PC-3 (cell line): ENCODE results near the gene ST3GAL4. TPM values are rescaled to one million over a fixed set of nuclear protein-coding genes. Genes with fewer than 3 reads are reported as not detected.
"Not testable (repeated sequence)": the region's sequence is repeated elsewhere in the genome, so short reads cannot be mapped to it uniquely, and the experiment has no call there.

Source experiments
- ATAC-seq: fragments of 200-7000 bp; cut with Tn5 transposase; 2 replicates; pipeline ENCODE4 v1.9.1; 2020; ENCODE audit warnings: mild to moderate bottlenecking, moderate library complexity
- BruUV-seq: library from RNA; stranded (reverse); fragments of 400-500 nt; replicated peaks from 2 replicates; lab custom pipeline; 2021; lab: Mats Ljungman, UMichigan
- CTCF ChIA-PET: fragments of 300-600 bp; sonication (Branson Sonifier 250); formaldehyde crosslinking; loops from one replicate; lab custom pipeline; 2022; ENCODE audit warnings: antibody characterized with exemption; lab: Charles Lee
- POLR2A ChIA-PET: fragments of 300-600 bp; sonication (Branson Sonifier 250); formaldehyde crosslinking; loops from one replicate; lab custom pipeline; 2022; ENCODE audit warnings: antibody characterized with exemption; ENCODE audit not compliant: unreplicated experiment; lab: Charles Lee
- DNase-seq: peaks from one replicate; pipeline ENCODE4 v3.0.0-alpha.2; 2015
- H2AFZ ChIP-seq: fragments of 300-600 bp; sonication (generic); 2 replicates; pipeline ENCODE4 v1.6.0; 2016; ENCODE audit warnings: antibody characterized with exemption, low read length
- H3F3A ChIP-seq: fragments of 300-600 bp; sonication (generic); one replicate; pipeline ENCODE4 v1.6.0; 2017; ENCODE audit warnings: antibody characterized with exemption, low read length, control low read depth, mild to moderate bottlenecking; ENCODE audit not compliant: unreplicated experiment
- H3K27ac ChIP-seq: fragments of 300-600 bp; sonication (generic); 2 replicates; pipeline ENCODE4 v1.5.1; 2016; ENCODE audit warnings: mild to moderate bottlenecking, low read length
- H3K27me3 ChIP-seq: fragments of 300-600 bp; sonication (generic); 2 replicates; pipeline ENCODE4 v1.6.1; 2016; ENCODE audit warnings: low read length, mixed read lengths
- H3K36me3 ChIP-seq: fragments of 300-600 bp; sonication (generic); 2 replicates; pipeline ENCODE4 v1.6.1; 2016; ENCODE audit warnings: low read depth, mixed run types, low read length, mixed read lengths
- H3K4me1 ChIP-seq: fragments of 300-600 bp; sonication (generic); 2 replicates; pipeline ENCODE4 v1.5.1; 2016; ENCODE audit warnings: low read length; ENCODE audit not compliant: insufficient read depth
- H3K4me2 ChIP-seq: fragments of 300-600 bp; sonication (generic); 2 replicates; pipeline ENCODE4 v1.6.0; 2016; ENCODE audit warnings: low read length
- H3K4me3 ChIP-seq: fragments of 300-600 bp; sonication (generic); 2 replicates; pipeline ENCODE4 v1.5.1; 2016; ENCODE audit warnings: mild to moderate bottlenecking, low read length, mixed read lengths
- H3K79me2 ChIP-seq: fragments of 300-600 bp; sonication (generic); 2 replicates; pipeline ENCODE4 v1.6.1; 2017; ENCODE audit warnings: low read length, mixed read lengths
- H3K9ac ChIP-seq: fragments of 300-600 bp; sonication (generic); 2 replicates; pipeline ENCODE4 v1.6.0; 2016; ENCODE audit warnings: mild to moderate bottlenecking, low read length
- H3K9me2 ChIP-seq: fragments of 300-600 bp; sonication (generic); replicated peaks from 2 replicates; pipeline ENCODE4 v1.6.1; 2016; ENCODE audit warnings: mixed run types, low read length, mixed read lengths
- H3K9me3 ChIP-seq: fragments of 300-600 bp; sonication (generic); 2 replicates; pipeline ENCODE4 v1.6.1; 2016; ENCODE audit warnings: low read length, mixed read lengths
- H4K20me1 ChIP-seq: fragments of 300-600 bp; sonication (generic); 2 replicates; pipeline ENCODE4 v1.6.1; 2016; ENCODE audit warnings: low read length, mixed read lengths
- EZH2 ChIP-seq: fragments of 300-600 bp; sonication (generic); IDR thresholded peaks from one replicate; pipeline ENCODE4 v1.6.1; 2017; ENCODE audit warnings: antibody characterized with exemption, mild to moderate bottlenecking, low read length; ENCODE audit not compliant: unreplicated experiment
- EZH2phosphoT487 ChIP-seq: fragments of 300-600 bp; sonication (generic); IDR thresholded peaks from 2 replicates; pipeline ENCODE4 v1.6.1; 2018; ENCODE audit warnings: mild to moderate bottlenecking, antibody characterized with exemption, low read length, borderline replicate concordance
- intact Hi-C: fragments of 100-400 bp; cut with micrococcal nuclease; formaldehyde crosslinking; loops from 2 replicates; pipeline ENCODE4 v1.9.0; 2023
- total RNA-seq: library from RNA; depleted of rRNA; stranded (reverse); fragments of >200 nt; gene quantifications from 2 replicates; pipeline ENCODE4 v1.2.3, GENCODE V29; 2014
- TF ChIP-seq, protein P1 (sequence below): fragments of 300-600 bp; sonication (generic); conservative IDR thresholded peaks from 2 replicates; pipeline ENCODE4 v1.5.1; 2017; ENCODE audit warnings: antibody characterized with exemption, low read depth, mild to moderate bottlenecking, low read length

The ST3GAL4 gene
- total RNA-seq, 1 experiment from 2014 or later: 126 TPM

DNA sequence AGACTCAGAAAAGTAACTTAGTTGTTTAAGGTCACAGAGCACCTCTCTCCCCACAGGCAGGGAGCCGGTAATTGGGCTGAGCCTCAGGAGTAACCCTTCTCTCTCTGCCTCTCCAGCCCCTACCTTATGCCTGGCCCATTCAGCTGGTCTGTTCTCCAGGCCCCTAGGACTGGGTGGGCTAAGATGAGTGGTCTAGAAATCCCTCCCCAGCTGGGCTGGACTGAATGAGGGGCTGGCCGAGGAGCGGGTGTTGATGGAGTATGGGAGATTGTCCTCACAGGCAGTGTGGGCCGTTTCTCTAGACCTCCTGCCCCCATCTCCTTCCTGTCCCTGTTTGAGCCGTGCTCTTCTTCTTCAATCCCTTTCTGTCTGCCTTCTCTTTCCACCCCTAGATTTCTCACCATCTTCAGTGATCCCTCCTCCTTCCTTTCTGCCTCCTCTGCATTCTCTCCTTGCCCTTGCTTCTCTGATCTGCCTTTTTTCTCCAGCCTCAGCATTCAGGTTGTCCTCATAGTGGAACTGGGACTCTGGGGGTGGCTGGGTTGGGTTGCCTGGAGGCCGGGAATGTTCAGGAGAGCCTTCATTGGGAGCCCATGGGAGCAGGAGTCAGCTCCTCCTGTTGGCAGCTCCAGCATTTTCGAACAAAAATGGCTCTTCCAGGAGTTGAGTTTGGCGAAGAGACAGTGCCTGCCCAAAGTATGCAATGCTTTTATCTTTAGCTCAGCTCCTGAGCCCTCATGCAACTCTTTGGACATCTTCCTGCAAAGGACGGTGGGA is 7.6 kb downstream of the ST3GAL4 start:
- Histone ChIP-seq H2AFZ (no peak overlapping the region), H3K9me2 (no peaks in the 10 kb centered on the region), H3K4me2 (no peak overlapping the region), H3K9ac (no peak overlapping the region), H3K4me1 (peaks cover 42% of the 10 kb centered on the region), H3K36me3 (peaks cover 4% of the 10 kb centered on the region), H3K9me3 (no peaks in the 10 kb centered on the region), H4K20me1 (no peaks in the 10 kb centered on the region), H3K27me3 (no peaks in the 10 kb centered on the region), H3K27ac (no peak overlapping the region), H3K4me3 (no peak overlapping the region), H3K79me2 (peaks cover 82% of the 10 kb centered on the region), H3F3A (no peaks in the 10 kb centered on the region)
- CTCF ChIA-PET: no interaction called here
- intact Hi-C loops: no loop called here
- BruUV-seq: no TSS peak
- DNase-seq (no peak), ATAC-seq (no peak)
- POLR2A ChIA-PET: no interaction called here
- no peak for TF ChIP-seq EZH2phosphoT487
- TF ChIP-seq, protein P1, sequence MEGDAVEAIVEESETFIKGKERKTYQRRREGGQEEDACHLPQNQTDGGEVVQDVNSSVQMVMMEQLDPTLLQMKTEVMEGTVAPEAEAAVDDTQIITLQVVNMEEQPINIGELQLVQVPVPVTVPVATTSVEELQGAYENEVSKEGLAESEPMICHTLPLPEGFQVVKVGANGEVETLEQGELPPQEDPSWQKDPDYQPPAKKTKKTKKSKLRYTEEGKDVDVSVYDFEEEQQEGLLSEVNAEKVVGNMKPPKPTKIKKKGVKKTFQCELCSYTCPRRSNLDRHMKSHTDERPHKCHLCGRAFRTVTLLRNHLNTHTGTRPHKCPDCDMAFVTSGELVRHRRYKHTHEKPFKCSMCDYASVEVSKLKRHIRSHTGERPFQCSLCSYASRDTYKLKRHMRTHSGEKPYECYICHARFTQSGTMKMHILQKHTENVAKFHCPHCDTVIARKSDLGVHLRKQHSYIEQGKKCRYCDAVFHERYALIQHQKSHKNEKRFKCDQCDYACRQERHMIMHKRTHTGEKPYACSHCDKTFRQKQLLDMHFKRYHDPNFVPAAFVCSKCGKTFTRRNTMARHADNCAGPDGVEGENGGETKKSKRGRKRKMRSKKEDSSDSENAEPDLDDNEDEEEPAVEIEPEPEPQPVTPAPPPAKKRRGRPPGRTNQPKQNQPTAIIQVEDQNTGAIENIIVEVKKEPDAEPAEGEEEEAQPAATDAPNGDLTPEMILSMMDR: no peak

DNA sequence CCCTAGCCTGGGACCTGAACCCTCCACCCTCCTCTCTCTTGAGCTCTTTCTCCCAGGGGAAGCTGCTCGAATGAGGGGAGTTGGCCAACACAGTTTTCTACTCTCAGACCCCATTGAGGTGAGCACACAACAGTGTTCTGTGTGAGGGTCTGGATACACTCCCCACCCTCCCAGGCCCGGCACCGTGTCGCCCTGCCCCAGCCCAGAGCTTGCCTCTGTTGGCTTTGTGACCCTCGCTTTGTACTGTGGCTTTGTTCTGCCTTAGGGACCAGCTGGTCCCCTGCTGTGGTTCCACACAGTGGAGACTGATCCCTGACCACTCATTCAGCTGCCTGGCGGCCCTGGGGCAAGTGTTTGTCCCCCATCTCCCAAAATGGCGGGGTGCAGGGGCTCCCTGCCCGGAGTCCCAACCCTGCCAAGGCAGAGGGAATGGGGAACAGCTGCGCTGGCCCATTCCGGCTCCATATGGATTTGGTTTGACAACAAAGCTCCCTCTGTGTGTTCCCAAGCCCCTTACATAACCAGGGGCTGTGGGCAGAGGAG is 8.3 kb downstream of the ST3GAL4 start:
- Histone ChIP-seq H3K36me3 (peaks cover 4% of the 10 kb centered on the region), H3K4me3 (no peak overlapping the region), H4K20me1 (no peaks in the 10 kb centered on the region), H3K9me3 (no peaks in the 10 kb centered on the region), H3K9ac (no peak overlapping the region), H3K4me2 (no peak overlapping the region), H3K9me2 (no peaks in the 10 kb centered on the region), H3F3A (no peaks in the 10 kb centered on the region), H3K27me3 (no peaks in the 10 kb centered on the region), H2AFZ (no peak overlapping the region), H3K4me1 (peaks cover 42% of the 10 kb centered on the region), H3K79me2 (peaks cover 82% of the 10 kb centered on the region), H3K27ac (no peak overlapping the region)
- ATAC-seq: no peak
- intact Hi-C loops: no loop called here
- ChIA-PET CTCF (no interaction called here), POLR2A (no interaction called here)
- TF ChIP-seq, protein P1: no peak
- no peak for TF ChIP-seq EZH2phosphoT487
- TF ChIP-seq EZH2: no peak
- no TSS peak for BruUV-seq
- DNase-seq: no peak

DNA sequence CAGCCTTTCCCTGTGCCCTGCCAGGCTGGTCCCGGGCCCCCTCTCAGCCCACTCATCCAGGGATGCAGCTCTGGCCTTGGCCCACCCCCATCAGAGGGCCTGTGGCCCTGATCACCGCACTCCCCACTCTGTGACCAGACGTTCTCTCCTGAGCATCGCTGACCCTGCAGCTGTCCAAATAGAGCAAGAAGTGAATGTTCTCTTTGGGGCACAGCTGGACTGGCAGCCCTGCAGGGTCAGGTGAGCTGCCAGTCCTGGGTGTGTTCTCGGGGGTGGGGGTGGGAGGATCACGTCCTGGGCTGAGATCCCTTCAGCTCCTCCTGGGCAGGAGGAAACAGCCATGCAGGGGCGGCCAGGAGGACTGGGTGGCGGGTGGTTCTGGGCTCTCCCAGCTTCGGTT is 9.2 kb downstream of the ST3GAL4 start:
- Histone ChIP-seq H3K79me2 (peaks cover 81% of the 10 kb centered on the region), H3K4me1 (peaks cover 35% of the 10 kb centered on the region)
- BruUV-seq, H3K9me2 ChIP-seq, H3K9ac ChIP-seq, H3K4me3 ChIP-seq, POLR2A ChIA-PET, H3K27ac ChIP-seq, H4K20me1 ChIP-seq, H3K9me3 ChIP-seq, H3K27me3 ChIP-seq, H3K36me3 ChIP-seq, DNase-seq, H3F3A ChIP-seq, CTCF ChIA-PET, H3K4me2 ChIP-seq, H2AFZ ChIP-seq: not testable (repeated sequence)
- intact Hi-C loops: loop anchor here (5.0 kb wide), 1 partner anchor 58 kb away; no protein-coding TSS in a partner anchor
- peak; percentile 9; the same call in 1 of the 2 replicates for ATAC-seq

DNA sequence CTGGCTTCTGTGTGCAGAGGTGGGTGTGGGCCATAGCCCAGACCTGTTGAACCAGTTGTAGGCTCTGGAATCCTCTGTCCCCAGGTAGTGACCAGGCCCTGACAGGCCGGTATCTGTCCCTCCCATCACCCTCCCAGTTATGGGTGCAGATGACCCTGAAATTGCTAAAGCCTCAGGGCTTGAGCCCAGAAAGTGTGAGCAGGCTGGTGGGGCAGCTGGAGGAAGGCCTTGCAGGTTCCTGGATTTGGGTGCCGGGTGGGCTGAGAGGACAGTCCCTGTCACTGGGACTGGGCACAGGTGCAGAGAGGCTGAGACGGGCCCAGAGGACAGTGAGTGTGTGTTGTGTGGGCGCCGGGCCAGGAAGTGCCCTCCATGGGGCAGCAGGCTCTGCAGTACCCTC is 10.0 kb downstream of the ST3GAL4 start:
- BruUV-seq, H3K36me3 ChIP-seq, H3K4me3 ChIP-seq, H3K27me3 ChIP-seq, H4K20me1 ChIP-seq, H3K9me3 ChIP-seq, H3K9me2 ChIP-seq, H3K9ac ChIP-seq, H2AFZ ChIP-seq, CTCF ChIA-PET, H3F3A ChIP-seq, POLR2A ChIA-PET: not testable (repeated sequence)
- DNase-seq: peak; percentile 48
- intact Hi-C loops: loop anchor here (5.0 kb wide), 1 partner anchor 57 kb away; no protein-coding TSS in a partner anchor
- peak; percentile 54 for ATAC-seq
- peak overlapping the region; percentile 21 for H3K27ac ChIP-seq
- peaks cover 81% of the 10 kb centered on the region for H3K79me2 ChIP-seq
- peak overlapping the region; percentile 62 for H3K4me2 ChIP-seq
- peaks cover 30% of the 10 kb centered on the region for H3K4me1 ChIP-seq
